Measurements from ENCODE around the gene PCSK2. TPM values are rescaled to one million over a fixed set of nuclear protein-coding genes. Genes with fewer than 3 reads are reported as not detected.

PCSK2 gene
- total RNA-seq, 1 donor from 2014 or later, result 0.74 TPM

- TF ChIP-seq CTCF (IDR thresholded peaks at IDR 0.05; ENCODE audit: borderline replicate concordance), result no peak
- H3K27me3 ChIP-seq (ENCODE audit: low read depth), result peaks cover 46% of the 10 kb centered on the region
- intact Hi-C loops (cut with micrococcal nuclease), result no loop called here
- H3K4me1 ChIP-seq, result no peaks in the 10 kb centered on the region
- no peak overlapping the region for H3K4me3 ChIP-seq
- DNase-seq, result no peak
- H3K27ac ChIP-seq (replicated peaks), result no peak overlapping the region
- no peaks in the 10 kb centered on the region for H3K36me3 ChIP-seq
- no peaks in the 10 kb centered on the region for H3K9me3 ChIP-seq (replicated peaks)
These were observed 230.8 kb downstream of the PCSK2 start for GRCh38 chr20:17457588-17458190.

GRCh38 chr20:17460119-17460518 is 233.3 kb downstream of the PCSK2 start:
- no peaks in the 10 kb centered on the region for H3K36me3 ChIP-seq
- DNase-seq, result no peak

GRCh38 chr20:17461941-17462340 is 235.1 kb downstream of the PCSK2 start:
- H3K36me3 ChIP-seq, result no peaks in the 10 kb centered on the region
- intact Hi-C loops (cut with micrococcal nuclease), result no loop called here
- H3K4me1 ChIP-seq, result no peaks in the 10 kb centered on the region
- H3K9me3 ChIP-seq (replicated peaks), result no peaks in the 10 kb centered on the region
- no peak overlapping the region for H3K4me3 ChIP-seq
- no peak overlapping the region for H3K27ac ChIP-seq (replicated peaks)
- TF ChIP-seq CTCF (IDR thresholded peaks at IDR 0.05; ENCODE audit: borderline replicate concordance), result no peak
- peaks cover 4% of the 10 kb centered on the region for H3K27me3 ChIP-seq (ENCODE audit: low read depth)
- no peak for DNase-seq

More at GRCh38 chr20:17460119-17460518, 233.3 kb downstream of the PCSK2 start:
- Histone ChIP-seq H3K27me3 (ENCODE audit: low read depth) (peaks cover 22% of the 10 kb centered on the region), H3K27ac (replicated peaks) (no peak overlapping the region), H3K4me3 (no peak overlapping the region), H3K9me3 (replicated peaks) (no peaks in the 10 kb centered on the region), H3K4me1 (no peaks in the 10 kb centered on the region)
- TF ChIP-seq CTCF (IDR thresholded peaks at IDR 0.05; ENCODE audit: borderline replicate concordance), result no peak
- intact Hi-C loops (cut with micrococcal nuclease), result no loop called here

GRCh38 chr20:17463711-17464110 is 236.9 kb downstream of the PCSK2 start:
- intact Hi-C loops (cut with micrococcal nuclease), result no loop called here
- TF ChIP-seq CTCF (IDR thresholded peaks at IDR 0.05; ENCODE audit: borderline replicate concordance), result no peak
- no peak overlapping the region for H3K4me3 ChIP-seq
- H3K36me3 ChIP-seq, result no peaks in the 10 kb centered on the region
- no peak overlapping the region for H3K27ac ChIP-seq (replicated peaks)
- H3K9me3 ChIP-seq (replicated peaks), result no peaks in the 10 kb centered on the region
- no peaks in the 10 kb centered on the region for H3K4me1 ChIP-seq
- H3K27me3 ChIP-seq (ENCODE audit: low read depth), result no peaks in the 10 kb centered on the region
- DNase-seq, result no peak

GRCh38 chr20:17465236-17465635 is 238.4 kb downstream of the PCSK2 start:
- intact Hi-C loops (cut with micrococcal nuclease), result no loop called here
- DNase-seq, result no peak
- Histone ChIP-seq H3K36me3 (no peaks in the 10 kb centered on the region), H3K27ac (replicated peaks) (no peak overlapping the region), H3K4me1 (no peaks in the 10 kb centered on the region), H3K27me3 (ENCODE audit: low read depth) (no peaks in the 10 kb centered on the region), H3K4me3 (no peak overlapping the region), H3K9me3 (replicated peaks) (no peaks in the 10 kb centered on the region)
- no peak for TF ChIP-seq CTCF (IDR thresholded peaks at IDR 0.05; ENCODE audit: borderline replicate concordance)
